NCI-H524 (cell line): ENCODE results near the gene KRTAP4-9.
A peak's percentile ranks its signal among the peaks of the same experiment; 100 is the strongest.
"Not testable (repeated sequence)": the region's sequence is repeated elsewhere in the genome, so short reads cannot be mapped to it uniquely, and the experiment has no call there.

Experiments
- DNase-seq, 2 experiments: peaks; one replicate each; lab custom pipeline; 2025; lab: John Stamatoyannopoulos, UW

The KRTAP4-9 gene

DNA sequence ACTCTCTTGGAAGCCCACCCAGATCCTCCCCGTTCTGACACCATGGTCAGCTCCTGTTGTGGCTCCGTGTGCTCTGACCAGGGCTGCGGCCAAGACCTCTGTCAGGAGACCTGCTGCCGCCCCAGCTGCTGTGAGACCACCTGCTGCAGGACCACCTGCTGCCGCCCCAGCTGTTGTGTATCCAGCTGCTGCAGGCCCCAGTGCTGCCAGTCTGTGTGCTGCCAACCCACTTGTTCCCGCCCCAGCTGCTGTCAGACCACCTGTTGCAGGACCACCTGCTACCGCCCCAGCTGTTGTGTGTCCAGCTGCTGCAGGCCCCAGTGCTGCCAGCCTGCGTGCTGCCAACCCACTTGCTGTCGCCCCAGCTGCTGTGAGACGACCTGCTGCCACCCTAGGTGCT lies at the start of gene KRTAP4-9:
KRTAP4-9 (plus strand) TSS at position 43 of the 400 bp plus-strand sequence; CDS start at position 43, 0 bp downstream.
- DNase-seq, result not testable (repeated sequence)

DNA sequence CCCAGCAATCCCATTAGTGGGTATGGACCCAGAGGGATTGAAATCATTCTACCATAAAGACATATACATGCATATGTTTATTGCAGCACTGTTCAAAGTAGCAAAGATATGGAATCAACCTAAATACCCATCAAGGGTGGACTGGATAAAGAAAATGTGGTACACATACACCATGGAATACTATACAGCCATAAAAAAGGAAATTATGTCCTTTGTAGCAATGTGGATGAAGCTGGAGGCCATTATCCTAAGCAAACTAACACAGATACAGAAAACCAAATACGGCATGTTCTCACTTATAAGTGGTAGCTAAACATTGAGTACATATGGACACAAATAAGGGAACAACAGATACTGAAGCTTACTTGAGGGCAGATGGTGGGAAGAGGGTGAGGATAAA lies 47.6 kb upstream of the KRTAP4-9 start:
- no peak for DNase-seq

DNA sequence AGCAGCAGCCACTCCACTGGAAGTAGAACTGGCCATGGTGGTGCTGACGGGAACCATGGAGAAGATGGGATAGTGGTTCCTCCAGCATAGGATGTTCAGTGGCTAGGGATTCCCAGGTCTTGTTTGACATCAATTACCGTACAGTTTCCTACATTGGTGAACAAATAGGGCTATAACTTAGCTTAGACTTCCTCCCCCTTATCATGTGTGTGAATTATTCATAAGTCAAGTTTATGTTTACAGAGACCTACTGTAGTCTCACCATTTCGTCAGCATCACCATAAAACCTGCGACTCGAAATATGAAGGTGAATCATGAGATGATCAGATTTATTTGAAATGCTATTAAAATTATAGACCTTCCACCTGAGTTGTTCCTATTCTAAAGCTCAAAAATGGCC lies 46.4 kb upstream of the KRTAP4-9 start:
- no peak for DNase-seq

DNA sequence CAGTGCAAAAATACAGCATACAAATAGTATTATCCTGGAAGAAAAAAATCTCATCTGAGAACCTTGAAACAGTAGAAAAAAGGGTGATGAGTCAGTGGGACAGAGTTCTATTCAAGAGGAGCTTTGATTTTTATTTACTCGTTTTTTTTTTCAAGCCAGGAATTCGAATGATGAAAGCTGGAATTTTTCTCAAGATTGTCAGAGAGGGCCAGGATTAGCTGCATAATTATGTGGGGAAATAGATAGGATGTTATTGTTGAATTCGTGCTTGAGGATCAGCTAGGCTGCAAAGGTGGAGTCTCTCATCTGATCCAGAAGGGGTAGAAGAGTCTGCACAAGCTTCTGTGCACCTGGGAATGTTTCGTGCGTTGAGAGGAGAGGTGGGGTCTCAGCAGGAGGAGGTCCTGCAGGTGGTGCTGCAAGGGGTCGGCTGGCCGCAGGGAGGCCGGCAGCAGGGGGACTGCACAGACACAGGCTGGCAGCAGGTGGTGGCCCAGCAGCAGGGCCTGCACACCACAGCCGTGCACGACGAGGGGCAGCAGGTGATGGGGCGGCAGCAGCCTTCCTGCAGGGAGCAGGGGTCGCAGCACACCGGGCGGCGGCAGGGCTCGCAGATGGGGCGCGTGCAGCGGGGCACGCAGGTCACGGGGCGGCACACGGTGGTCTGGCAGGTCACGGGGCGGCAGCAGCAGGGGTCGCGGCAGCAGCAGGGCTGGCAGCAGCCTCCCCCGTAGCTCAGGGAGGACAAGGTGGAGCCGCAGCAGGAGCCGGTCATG lies 45.7 kb upstream of the KRTAP4-9 start:
- not testable (repeated sequence) for DNase-seq

DNA sequence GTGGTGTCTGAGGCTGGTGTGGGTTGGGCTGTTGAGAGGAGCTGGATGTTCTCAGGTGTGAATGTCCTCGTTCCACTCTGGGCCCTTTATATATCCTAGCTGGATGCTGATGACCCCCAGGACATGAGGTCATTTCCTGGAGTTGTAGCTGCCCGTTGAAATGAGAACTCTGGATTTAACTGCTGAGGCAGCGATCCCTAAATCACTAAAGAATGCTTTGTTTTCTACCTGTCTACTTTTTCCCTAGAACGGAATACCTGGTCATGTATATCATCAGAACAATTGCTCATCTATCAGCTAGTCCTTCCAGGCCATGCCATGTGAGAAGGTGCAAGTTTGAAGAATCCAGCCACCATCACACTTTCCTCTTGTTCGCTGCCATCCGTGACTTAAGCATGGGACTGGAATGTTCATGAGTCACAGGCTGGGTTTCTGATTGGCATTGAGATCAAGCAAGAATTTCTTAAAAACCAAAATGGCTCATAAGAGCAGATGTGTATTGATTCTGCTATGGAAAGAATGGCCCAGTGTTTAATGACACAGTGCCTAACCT lies 45.1 kb upstream of the KRTAP4-9 start, which contains the start of gene KRTAP2-3:
KRTAP2-3 (minus strand) TSS at position 63 of the 553 bp plus-strand sequence. CDS start 64 bp downstream, outside the sequence.
- no peak for DNase-seq

DNA sequence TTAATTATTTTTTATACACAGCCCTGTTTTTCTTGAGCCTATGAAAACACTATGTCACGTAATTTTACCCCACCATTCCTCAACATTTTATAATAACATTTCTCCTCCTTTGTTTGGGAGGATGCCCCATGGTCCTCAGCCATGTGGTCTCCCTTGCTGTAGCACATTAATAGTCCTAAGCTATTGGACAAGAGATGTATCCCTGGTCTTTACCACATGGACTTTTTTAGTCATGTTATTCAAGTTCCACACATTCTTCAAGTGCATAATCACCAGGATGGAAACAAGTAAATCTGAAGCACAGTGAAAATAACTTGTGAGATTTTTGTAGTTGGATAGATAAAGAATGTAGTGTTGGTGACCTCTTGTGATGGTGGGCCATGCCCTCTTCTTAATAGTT lies 43.2 kb upstream of the KRTAP4-9 start:
- no peak for DNase-seq

DNA sequence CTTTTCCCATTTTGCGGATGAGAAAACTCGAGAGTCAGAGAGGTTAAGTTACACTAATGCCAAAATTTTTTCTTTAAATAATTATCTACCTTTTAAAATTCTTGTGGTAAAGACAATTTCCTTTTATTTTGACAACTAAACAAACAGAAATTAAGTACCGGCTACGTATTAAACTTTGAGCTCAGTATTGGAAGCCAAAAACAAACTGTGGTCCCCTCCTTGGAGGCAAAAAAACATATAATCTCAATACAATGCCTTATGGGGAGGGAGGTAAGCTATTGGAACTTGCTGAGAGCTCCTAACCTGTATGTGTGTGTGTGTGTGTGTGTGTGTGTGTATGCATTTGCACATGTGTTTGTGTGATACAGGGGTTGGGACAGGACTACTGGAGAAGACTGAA lies 41.7 kb upstream of the KRTAP4-9 start:
- DNase-seq, result no peak

DNA sequence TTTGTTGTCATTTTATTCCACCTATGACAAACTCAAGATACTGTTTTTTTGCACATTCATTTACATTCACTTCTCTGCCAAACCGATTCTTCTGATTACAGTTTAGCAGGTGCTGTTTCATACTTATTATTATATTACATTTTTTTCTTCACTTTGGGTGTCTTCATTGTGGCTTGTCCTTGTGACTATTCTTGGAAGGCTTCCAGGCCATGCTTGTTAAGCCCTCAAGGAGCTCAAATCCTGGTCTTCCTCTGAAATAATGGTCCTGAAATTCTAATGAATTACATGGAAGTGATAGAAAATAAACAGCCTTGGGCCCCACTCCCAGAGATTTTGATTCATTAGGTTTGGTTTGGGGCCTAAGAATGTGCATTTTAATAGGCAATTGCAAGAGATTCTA lies 40.9 kb upstream of the KRTAP4-9 start:
- DNase-seq, result no peak

DNA sequence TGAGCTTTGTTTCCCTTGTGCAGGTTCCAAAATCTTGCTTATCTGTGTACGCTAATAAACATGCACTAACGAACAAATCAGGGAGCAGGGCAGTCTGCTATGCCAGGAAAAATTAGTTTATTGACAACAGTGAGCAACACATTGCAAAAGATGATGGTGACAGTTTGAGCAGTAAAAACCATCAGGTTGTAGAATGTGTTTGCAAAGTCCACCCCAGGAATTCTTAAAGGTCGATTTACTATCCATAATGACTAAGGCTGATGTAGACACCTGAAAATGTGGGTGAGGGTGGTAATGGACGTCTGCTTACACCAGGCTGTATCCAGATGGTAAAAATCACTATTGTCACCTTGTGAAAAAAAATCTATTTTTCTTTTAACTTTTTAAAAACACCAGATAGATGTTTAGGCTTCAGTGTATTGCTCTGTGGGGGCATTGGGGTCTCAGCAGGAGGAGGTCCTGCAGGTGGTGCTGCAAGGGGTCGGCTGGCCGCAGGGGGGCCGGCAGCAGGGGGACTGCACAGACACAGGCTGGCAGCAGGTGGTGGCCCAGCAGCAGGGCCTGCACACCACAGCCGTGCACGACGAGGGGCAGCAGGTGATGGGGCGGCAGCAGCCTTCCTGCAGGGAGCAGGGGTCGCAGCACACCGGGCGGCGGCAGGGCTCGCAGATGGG lies 40.0 kb upstream of the KRTAP4-9 start:
- DNase-seq, result not testable (repeated sequence)

DNA sequence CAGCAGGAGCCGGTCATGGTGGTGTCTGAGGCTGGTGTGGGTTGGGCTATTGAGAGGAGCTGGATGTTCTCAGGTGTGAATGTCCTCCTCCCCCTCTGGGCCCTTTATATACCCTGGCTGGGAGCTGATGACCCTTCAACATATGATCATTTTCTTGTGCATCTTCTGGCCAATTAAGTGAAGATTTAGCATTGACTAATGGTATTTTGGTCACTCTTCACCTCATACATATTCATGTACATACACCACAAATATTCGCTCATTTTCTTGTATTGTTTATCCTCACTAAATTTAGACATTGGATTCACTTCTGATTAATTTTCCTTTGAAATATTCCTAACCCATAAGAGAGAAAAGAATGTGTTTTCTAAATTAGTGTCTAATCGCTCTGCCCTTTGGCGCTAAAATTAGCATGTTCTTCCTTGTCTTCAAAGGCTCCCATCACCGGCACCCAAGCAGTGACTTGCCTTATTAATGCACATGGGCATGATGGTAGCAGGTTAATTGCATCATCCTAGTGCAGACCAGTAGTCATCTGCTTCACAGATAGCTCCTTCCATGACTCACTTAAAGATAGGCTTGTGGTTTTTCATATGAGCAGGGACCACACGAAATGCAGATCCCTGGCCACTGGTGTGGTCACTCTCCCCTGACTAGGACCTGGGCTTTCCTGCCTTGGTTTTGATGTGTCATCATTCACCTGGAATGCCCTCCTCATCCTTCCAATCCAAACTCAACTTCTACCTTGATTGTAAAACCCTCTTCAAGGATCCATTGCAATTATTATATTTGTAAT lies 39.2 kb upstream of the KRTAP4-9 start, which contains the start of gene KRTAP2-4:
KRTAP2-4 (minus strand) TSS at position 51 of the 796 bp plus-strand sequence; CDS start at position 17, 34 bp downstream.
- DNase-seq, result no peak

DNA sequence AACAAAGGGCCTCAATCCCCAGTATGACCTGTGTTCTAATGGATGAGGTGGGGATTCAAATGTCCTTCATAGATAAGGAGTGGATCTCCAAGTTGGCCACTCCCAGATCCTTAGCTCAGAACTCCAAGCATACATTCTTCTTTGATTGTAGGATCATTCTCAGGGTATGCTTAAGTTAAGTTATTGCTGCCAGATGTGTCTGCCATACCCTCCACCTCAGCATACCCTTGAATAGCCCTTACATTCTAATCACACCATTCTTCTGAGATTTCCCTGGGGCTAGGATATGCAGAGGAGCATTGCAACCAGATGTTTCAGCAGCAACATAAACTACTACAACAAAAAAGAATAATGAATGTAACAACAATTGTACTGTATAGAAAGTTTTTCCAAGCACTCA lies 37.9 kb upstream of the KRTAP4-9 start:
- DNase-seq, result no peak

DNA sequence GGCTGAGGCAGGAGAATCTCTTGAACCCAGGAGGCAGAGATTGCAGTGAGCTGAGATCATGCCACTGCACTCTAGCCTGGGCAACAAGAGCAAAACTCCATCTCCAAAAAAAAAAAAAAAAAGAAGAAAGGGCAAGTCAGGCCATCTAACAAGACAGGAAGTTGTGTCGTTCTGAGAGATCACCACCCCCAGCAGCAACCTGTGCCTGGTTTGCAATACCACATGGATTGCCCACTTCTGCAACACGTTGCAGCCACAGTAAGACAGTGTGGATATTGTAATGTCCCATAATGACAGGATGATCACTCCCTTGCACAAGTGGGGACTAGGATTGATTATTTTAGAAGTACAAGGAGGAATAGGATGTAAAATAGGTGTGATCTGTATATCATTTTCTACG lies 36.2 kb upstream of the KRTAP4-9 start:
- no peak for DNase-seq

DNA sequence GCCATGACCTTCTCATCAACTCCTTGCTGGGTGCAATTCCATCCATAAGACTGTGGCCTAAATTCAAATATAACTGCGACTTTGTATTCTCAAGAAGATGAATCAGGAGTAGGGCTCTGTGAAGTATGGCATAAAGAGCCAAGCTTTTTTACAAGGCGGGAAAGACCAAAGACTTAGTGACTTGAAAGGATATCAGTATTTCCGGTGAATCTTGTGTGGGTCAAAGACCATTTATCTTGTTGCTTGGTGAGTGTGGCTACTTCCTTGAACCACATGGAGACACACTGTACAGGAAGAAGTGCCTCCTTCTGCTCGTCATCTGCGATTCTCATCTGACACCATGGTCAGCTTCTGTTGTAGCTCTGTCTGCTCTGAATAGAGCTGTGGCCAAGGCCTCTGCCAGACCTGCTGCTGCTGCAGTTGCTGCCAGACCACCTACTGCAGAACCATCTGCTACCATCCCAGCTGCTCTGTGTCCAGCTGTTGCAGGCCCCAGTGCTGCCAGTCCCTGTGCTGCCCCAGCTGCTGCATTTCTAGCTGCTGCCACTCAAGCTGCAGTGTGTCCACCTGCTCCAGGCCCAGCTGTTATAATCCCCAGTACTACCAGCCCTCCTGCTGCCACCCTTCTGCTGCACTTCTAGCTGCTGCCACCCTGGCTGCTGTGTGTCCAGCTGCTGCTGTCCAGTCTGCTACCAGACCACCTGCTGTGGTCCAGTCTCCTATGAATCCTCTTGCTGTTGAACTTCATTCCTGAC lies 33.4 kb upstream of the KRTAP4-9 start:
- DNase-seq, result peak in 1 of 2 experiments; percentile 6

DNA sequence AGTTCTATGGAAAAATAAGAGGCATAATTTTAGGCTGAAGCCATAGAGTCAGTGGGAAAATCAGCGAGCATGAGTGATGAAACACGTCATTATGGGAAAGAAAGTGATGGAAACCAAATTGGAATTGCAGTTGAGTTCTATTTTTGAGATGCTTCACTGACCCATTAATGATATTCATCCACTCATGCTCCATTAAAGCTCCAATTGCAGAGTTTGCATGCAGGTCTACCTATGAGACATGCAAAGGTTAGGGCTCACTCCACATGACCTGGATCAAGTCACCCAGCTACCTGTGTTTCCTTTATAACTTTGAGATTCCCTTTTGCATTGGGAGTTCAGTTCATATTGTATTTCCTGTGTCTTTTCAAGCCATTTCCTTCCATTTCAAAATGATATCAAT lies 31.5 kb upstream of the KRTAP4-9 start:
- DNase-seq, result no peak

DNA sequence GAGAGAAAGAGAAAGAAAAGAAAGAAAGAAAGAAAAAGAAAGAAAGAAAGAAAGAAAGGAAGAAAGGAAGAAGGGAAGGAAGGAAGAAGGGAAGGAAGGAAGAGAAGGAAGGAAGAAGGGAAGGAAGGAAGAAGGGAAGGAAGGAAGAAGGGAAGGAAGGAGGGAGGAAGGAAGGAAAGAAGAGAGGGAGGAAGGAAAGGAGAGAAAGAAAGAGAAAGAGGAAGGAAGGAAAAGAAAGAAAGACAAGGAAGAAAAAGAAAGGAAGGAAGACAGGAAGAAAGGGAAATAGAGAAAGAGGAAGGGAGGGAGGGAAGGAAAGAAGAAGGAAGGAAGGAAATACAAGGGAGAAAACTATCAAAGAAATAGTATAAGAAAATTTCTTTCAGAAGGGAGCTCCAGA lies 28.4 kb upstream of the KRTAP4-9 start:
- DNase-seq, result no peak

DNA sequence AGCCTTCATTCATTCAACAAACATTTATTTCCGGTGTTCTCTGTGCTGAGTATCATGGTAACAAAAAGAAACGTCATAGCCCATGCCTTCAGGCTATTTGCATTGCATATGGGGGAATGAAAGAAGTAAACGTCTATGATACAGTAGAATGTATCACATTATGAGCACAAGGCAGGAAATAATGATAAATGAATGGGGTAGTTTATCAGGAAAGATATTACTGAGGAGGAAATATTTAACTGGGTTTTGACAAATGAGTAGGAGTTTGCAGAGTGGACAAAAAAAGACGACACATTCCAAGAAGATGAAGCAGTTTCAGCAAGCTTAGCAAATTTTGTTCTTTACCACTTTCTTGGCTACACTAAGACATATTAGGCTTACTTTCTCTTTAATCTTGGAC lies 22.6 kb upstream of the KRTAP4-9 start:
- no peak for DNase-seq

DNA sequence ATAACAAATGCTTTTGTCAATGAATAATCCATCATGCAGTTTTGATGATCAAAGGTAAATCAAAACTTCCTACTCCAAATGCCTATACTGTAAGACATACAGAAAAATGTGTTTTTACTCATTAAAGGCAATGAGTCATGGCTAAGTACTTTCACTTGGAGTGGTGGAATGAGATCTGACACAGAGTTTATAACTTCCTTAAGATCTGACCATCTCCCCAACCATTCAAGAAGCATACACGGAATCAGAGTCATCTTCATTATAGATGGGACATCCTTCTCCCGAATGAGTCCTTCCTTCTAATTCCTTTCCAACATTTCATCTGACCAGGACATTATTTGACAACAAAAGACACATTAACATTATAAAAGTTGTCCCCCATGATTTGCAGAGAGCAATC lies 21.8 kb upstream of the KRTAP4-9 start:
- not testable (repeated sequence) for DNase-seq

DNA sequence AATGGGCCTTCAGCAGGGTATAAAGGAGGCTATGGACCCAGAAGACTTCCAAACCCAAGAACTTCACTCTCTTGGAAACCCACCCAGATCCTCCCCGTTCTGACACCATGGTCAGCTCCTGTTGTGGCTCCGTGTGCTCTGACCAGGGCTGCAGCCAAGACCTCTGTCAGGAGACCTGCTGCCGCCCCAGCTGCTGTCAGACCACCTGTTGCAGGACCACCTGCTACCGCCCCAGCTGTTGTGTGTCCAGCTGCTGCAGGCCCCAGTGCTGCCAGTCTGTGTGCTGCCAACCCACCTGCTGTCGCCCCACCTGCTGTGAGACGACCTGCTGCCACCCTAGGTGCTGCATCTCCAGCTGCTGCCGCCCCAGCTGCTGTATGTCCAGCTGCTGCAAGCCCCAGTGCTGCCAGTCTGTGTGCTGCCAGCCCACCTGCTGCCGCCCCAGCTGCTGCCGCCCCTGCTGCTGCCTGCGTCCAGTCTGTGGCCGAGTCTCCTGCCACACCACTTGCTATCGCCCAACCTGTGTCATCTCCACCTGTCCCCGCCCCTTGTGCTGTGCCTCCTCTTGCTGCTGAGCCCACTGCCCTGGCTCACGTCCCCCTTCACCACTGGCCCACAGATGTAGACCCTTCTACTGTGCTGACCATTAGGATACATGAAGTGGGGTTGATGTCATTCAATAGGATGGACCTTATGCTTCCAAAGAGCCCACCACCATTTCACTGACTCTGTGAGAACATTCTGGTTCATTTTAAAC lies 20.9 kb upstream of the KRTAP4-9 start, which contains the start of gene KRTAP4-7:
KRTAP4-7 (plus strand) TSS at position 51 of the 757 bp plus-strand sequence; CDS start at position 108, 57 bp downstream.
- DNase-seq, result not testable (repeated sequence)

DNA sequence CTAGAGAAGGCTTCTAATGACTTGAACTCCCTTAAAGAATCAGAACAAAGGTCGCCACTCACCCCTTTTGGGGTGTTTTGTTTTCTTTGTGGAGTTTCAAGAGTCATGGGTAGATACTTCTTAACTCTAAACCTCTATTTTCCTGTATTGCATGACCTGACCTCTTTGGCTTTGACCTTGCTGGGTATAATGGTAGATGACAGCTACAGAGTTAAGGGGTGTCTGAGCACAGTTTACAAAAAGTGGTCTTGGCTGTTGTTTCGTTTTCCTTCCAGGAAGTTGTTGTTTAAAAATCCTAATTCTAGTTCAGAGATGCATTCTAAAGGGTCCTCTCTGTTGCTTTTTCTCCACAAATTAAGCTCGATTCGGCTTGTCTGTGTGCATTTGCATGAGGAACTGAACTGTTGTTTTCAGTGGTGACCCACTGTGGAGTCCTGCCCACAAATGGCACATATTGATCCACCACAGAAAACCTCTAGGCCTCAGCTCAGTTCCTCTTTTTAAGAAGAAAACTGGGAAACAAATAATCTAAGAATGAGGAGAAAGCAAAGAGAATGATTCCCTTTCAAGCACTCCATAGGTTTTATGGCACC lies 16.3 kb upstream of the KRTAP4-9 start:
- DNase-seq, result not testable (repeated sequence)

DNA sequence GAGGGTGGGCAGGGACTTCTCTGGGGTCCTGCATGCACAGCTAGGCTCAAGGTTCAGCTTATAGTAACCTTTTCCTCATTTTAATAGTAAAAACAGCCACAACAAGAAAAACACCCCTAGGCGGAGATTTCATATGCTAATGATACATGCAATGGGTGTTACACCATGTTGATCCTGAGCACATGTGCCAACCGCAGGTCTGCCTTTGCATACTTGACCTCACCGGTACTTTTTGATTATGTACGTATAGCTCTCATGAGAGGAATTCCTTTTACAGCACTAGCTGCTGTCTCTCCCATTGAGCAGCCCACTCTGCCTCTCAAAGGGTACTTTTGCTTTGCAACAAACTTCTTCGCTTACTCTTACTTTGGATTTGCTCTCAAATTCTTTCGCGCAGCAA lies 9.1 kb upstream of the KRTAP4-9 start:
- no peak for DNase-seq
